SK-N-SH treated with all-trans-retinoic acid at 6 μM for 48 hours (cell line): ENCODE results near the gene KRT36.

ENCODE experiments used
- ATAC-seq: fragments of 200-7000 bp; cut with Tn5 transposase; 3 replicates; pipeline ENCODE4 v1.9.1; 2020; ENCODE audit warnings: mild to moderate bottlenecking, moderate library complexity
- ARNTL ChIP-seq: fragments of 450-650 bp; formaldehyde crosslinking; IDR thresholded peaks from 2 replicates; pipeline ENCODE4 v1.5.0; 2020; ENCODE audit warnings: low read depth, mild to moderate bottlenecking, moderate library complexity, borderline replicate concordance
- BACH2 ChIP-seq: fragments of 250-450 bp; sonication (Bioruptor Pico); IDR thresholded peaks from 2 replicates; pipeline ENCODE4 v1.9.0; 2021; ENCODE audit warnings: mild to moderate bottlenecking, borderline replicate concordance
- ESRRG ChIP-seq: fragments of 250-450 bp; sonication (Bioruptor Pico); IDR thresholded peaks from 2 replicates; pipeline ENCODE4 v1.6.1; 2021; ENCODE audit warnings: mild to moderate bottlenecking
- GLIS3 ChIP-seq: fragments of 250-450 bp; sonication (Bioruptor Pico); IDR thresholded peaks from 2 replicates; pipeline ENCODE4 v1.5.0; 2020; ENCODE audit warnings: mild to moderate bottlenecking, moderate library complexity
- ISL1 ChIP-seq: fragments of 250-450 bp; sonication (Bioruptor Pico); IDR thresholded peaks from 2 replicates; pipeline ENCODE4 v2.1.2; 2022; ENCODE audit warnings: mild to moderate bottlenecking, moderate library complexity
- OSR1 ChIP-seq: fragments of 250-450 bp; sonication (Bioruptor Pico); IDR thresholded peaks from 2 replicates; pipeline ENCODE4 v1.8.0; 2022; ENCODE audit warnings: moderate library complexity, mild to moderate bottlenecking, inconsistent platforms
- PPARA ChIP-seq: fragments of 250-450 bp; sonication (Bioruptor Pico); IDR thresholded peaks from 2 replicates; pipeline ENCODE4 v1.5.0; 2020; ENCODE audit warnings: mild to moderate bottlenecking, borderline replicate concordance
- RARB ChIP-seq: fragments of 250-450 bp; sonication (Bioruptor Pico); IDR thresholded peaks from 2 replicates; pipeline ENCODE4 v1.8.0; 2021; ENCODE audit warnings: mild to moderate bottlenecking, moderate library complexity
- SNAI2 ChIP-seq: fragments of 250-450 bp; sonication (Bioruptor Pico); IDR thresholded peaks from 2 replicates; pipeline ENCODE4 v1.5.0; 2020; ENCODE audit warnings: mild to moderate bottlenecking, moderate library complexity
- TCF4 ChIP-seq: fragments of 250-450 bp; sonication (Bioruptor Pico); IDR thresholded peaks from 2 replicates; pipeline ENCODE4 v1.8.0; 2021; ENCODE audit warnings: mild to moderate bottlenecking, moderate library complexity, borderline replicate concordance
- TOX ChIP-seq: fragments of 250-450 bp; sonication (Bioruptor Pico); IDR thresholded peaks from 2 replicates; pipeline ENCODE4 v1.8.0; 2021; ENCODE audit warnings: mild to moderate bottlenecking, moderate library complexity, borderline replicate concordance
- ZC3H10 ChIP-seq: fragments of 250-450 bp; sonication (Bioruptor Pico); IDR thresholded peaks from 2 replicates; pipeline ENCODE4 v1.5.1; 2021; ENCODE audit warnings: mild to moderate bottlenecking, moderate library complexity
- ZFP3 ChIP-seq: fragments of 250-450 bp; sonication (Bioruptor Pico); IDR thresholded peaks from 2 replicates; pipeline ENCODE4 v1.5.0; 2020; ENCODE audit warnings: mild to moderate bottlenecking, moderate library complexity
- ZFP30 ChIP-seq: fragments of 450-650 bp; formaldehyde crosslinking; IDR thresholded peaks from 2 replicates; pipeline ENCODE4 v1.5.0; 2022; ENCODE audit warnings: mild to moderate bottlenecking, moderate library complexity
- ZNF565 ChIP-seq: fragments of 450-650 bp; formaldehyde crosslinking; conservative IDR thresholded peaks from 2 replicates; pipeline ENCODE4 v1.5.0; 2020; ENCODE audit warnings: low read depth, mild to moderate bottlenecking, moderate library complexity
- ZNF70 ChIP-seq: fragments of 450-650 bp; formaldehyde crosslinking; IDR thresholded peaks from 2 replicates; pipeline ENCODE4 v1.5.0; 2020; ENCODE audit warnings: mild to moderate bottlenecking, moderate library complexity
- ZNF8 ChIP-seq: fragments of 450-650 bp; formaldehyde crosslinking; IDR thresholded peaks from 2 replicates; pipeline ENCODE4 v1.5.0; 2020; ENCODE audit warnings: mild to moderate bottlenecking, moderate library complexity
- TF ChIP-seq, protein P1 (sequence below): fragments of 250-450 bp; sonication (Bioruptor Pico); IDR thresholded peaks from 2 replicates; pipeline ENCODE4 v1.5.1; 2020; ENCODE audit warnings: low read depth, mild to moderate bottlenecking, moderate library complexity
- TF ChIP-seq, protein P2 (sequence below): fragments of 250-450 bp; sonication (Bioruptor Pico); IDR thresholded peaks from 2 replicates; pipeline ENCODE4 v1.8.0; 2021; ENCODE audit warnings: low read depth, mild to moderate bottlenecking, moderate library complexity, borderline replicate concordance
- TF ChIP-seq, protein P3 (sequence below): fragments of 250-450 bp; sonication (Bioruptor Pico); IDR thresholded peaks from 2 replicates; pipeline ENCODE4 v1.5.1; 2021; ENCODE audit warnings: mild to moderate bottlenecking, moderate library complexity
- TF ChIP-seq, protein P4 (sequence below): fragments of 250-450 bp; sonication (Bioruptor Pico); IDR thresholded peaks from 2 replicates; pipeline ENCODE4 v1.8.0; 2020; ENCODE audit warnings: mild to moderate bottlenecking, moderate library complexity, borderline replicate concordance

KRT36 gene

DNA sequence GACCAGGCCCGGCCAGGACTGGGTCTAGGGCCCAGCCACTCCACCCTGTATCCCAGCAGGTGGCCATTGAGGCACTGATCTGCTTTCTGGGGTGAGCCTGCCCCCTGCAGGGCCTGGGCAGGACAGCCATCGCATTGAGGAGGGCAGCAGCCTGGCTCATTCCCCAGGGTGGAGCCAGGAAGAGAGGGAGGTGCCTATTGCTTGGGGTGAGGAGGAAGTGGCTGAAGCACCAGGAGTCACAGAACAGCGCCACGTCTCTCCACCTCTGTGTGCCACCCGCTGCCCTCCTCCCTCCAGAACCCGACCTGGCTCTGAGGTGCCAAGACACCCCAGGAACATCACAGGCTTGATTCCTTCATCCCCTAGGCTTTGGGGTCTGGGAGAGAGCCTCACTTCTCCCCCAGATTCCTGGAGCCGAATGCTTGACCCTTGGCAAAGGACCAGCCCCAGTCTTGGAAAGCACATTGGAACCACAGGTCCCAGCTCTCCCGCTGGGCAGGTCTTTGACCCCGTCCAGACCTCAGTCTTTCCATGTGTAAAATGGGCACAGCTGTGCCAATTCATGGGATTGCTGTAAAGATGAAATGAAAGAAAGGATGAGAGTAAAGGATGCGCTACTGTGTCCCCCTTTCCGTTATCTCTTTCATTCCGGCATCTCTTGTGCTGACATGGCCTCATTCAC lies 7.2 kb upstream of the KRT36 start:
- peak; percentile 96 for ATAC-seq
- no peak for TF ChIP-seq OSR1
- TF ChIP-seq ZNF8 = no peak
- TF ChIP-seq ZFP30 = no peak
- TF ChIP-seq SNAI2 (CRISPR knock-in tag) = no peak
- no peak for TF ChIP-seq ZNF565
- TF ChIP-seq ISL1 (CRISPR knock-in tag) = no peak

DNA sequence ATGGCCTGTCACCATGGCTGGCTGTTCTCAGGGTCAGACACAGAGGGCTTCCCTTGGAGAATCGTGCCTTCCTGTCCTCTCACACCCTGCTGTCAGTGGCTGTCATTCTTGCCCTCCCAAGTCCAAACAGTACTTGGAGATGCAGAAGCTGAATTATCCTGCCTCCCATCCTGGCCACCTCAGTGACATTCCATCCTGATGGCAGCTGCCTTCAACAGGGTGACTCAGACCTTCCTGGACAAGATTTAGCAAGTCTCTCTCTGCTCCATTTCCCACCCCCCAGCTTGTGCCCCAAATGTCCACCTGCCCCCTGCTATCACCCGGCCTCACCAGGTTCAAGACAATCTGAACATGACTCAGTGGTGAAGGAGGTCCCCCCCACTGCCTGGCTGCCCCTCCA lies 4.8 kb upstream of the KRT36 start:
- ATAC-seq = no peak
- TF ChIP-seq, protein P1, sequence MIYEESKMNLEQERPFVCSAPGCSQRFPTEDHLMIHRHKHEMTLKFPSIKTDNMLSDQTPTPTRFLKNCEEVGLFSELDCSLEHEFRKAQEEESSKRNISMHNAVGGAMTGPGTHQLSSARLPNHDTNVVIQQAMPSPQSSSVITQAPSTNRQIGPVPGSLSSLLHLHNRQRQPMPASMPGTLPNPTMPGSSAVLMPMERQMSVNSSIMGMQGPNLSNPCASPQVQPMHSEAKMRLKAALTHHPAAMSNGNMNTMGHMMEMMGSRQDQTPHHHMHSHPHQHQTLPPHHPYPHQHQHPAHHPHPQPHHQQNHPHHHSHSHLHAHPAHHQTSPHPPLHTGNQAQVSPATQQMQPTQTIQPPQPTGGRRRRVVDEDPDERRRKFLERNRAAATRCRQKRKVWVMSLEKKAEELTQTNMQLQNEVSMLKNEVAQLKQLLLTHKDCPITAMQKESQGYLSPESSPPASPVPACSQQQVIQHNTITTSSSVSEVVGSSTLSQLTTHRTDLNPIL = no peak
- TF ChIP-seq, protein P2, sequence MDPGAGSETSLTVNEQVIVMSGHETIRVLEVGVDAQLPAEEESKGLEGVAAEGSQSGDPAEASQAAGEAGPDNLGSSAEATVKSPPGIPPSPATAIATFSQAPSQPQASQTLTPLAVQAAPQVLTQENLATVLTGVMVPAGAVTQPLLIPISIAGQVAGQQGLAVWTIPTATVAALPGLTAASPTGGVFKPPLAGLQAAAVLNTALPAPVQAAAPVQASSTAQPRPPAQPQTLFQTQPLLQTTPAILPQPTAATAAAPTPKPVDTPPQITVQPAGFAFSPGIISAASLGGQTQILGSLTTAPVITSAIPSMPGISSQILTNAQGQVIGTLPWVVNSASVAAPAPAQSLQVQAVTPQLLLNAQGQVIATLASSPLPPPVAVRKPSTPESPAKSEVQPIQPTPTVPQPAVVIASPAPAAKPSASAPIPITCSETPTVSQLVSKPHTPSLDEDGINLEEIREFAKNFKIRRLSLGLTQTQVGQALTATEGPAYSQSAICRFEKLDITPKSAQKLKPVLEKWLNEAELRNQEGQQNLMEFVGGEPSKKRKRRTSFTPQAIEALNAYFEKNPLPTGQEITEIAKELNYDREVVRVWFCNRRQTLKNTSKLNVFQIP (CRISPR knock-in tag) = no peak
- TF ChIP-seq ZFP30 (no peak), RARB (CRISPR knock-in tag) (no peak), ZNF565 (no peak), BACH2 (CRISPR knock-in tag) (no peak)
- TF ChIP-seq, protein P3, sequence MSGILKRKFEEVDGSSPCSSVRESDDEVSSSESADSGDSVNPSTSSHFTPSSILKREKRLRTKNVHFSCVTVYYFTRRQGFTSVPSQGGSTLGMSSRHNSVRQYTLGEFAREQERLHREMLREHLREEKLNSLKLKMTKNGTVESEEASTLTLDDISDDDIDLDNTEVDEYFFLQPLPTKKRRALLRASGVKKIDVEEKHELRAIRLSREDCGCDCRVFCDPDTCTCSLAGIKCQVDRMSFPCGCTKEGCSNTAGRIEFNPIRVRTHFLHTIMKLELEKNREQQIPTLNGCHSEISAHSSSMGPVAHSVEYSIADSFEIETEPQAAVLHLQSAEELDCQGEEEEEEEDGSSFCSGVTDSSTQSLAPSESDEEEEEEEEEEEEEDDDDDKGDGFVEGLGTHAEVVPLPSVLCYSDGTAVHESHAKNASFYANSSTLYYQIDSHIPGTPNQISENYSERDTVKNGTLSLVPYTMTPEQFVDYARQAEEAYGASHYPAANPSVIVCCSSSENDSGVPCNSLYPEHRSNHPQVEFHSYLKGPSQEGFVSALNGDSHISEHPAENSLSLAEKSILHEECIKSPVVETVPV (CRISPR knock-in tag) = no peak

DNA sequence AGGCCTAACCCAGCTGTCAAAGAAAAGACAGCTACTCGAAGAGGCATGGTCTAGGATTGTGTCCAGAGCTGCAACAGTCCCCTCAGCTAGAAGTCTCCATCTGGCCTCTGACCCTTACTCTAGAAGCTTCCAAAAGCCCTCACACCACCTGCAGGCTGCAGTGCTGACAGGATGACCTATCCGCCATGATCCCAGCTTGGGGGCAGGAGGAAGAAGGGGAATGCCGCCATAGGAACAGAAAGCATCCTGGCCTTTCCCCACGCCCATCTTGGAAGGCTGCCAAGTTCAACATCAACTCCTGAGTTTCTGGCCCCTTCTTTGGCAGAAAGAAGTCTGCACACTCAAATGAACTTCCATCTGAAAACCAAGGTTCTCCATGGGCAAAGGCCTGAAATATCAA lies 3.1 kb upstream of the KRT36 start:
- TF ChIP-seq ZNF70 (CRISPR knock-in tag) (no peak), TCF4 (CRISPR knock-in tag) (no peak), SNAI2 (CRISPR knock-in tag) (no peak), ISL1 (CRISPR knock-in tag) (no peak), ZNF8 (no peak), PPARA (CRISPR knock-in tag) (no peak), RARB (CRISPR knock-in tag) (no peak), BACH2 (CRISPR knock-in tag) (no peak), ESRRG (CRISPR knock-in tag) (no peak), ARNTL (CRISPR knock-in tag) (no peak), GLIS3 (no peak), TOX (CRISPR knock-in tag) (no peak), ZFP3 (CRISPR knock-in tag) (no peak), ZC3H10 (CRISPR knock-in tag) (no peak), OSR1 (no peak)
- TF ChIP-seq, protein P4, sequence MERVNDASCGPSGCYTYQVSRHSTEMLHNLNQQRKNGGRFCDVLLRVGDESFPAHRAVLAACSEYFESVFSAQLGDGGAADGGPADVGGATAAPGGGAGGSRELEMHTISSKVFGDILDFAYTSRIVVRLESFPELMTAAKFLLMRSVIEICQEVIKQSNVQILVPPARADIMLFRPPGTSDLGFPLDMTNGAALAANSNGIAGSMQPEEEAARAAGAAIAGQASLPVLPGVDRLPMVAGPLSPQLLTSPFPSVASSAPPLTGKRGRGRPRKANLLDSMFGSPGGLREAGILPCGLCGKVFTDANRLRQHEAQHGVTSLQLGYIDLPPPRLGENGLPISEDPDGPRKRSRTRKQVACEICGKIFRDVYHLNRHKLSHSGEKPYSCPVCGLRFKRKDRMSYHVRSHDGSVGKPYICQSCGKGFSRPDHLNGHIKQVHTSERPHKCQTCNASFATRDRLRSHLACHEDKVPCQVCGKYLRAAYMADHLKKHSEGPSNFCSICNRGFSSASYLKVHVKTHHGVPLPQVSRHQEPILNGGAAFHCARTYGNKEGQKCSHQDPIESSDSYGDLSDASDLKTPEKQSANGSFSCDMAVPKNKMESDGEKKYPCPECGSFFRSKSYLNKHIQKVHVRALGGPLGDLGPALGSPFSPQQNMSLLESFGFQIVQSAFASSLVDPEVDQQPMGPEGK (CRISPR knock-in tag) = no peak
- TF ChIP-seq, protein P2 (CRISPR knock-in tag) = no peak
- TF ChIP-seq, protein P3 (CRISPR knock-in tag) = no peak
- ATAC-seq = no peak
